Activated T-cell treated with anti-CD3 and anti-CD28 coated beads, Interleukin-2, amount 50 U/mL, for 24 hours (primary cell): ENCODE results near the gene WDR54.

Experiments used
- DNase-seq: peaks from one replicate; pipeline ENCODE4 v3.0.0-alpha.2; 2020
- H3K27ac Mint-ChIP-seq: 2 replicates; pipeline ENCODE4 v1.8.0; 2020; ENCODE audit warnings: mild to moderate bottlenecking, mixed read lengths
- H3K27me3 Mint-ChIP-seq: 2 replicates; pipeline ENCODE4 v1.8.0; 2020; ENCODE audit warnings: mixed read lengths
- H3K36me3 Mint-ChIP-seq: 2 replicates; pipeline ENCODE4 v1.8.0; 2020; ENCODE audit warnings: low read depth, mixed read lengths
- H3K4me1 Mint-ChIP-seq: 2 replicates; pipeline ENCODE4 v1.8.0; 2020; ENCODE audit warnings: low read depth, mixed read lengths
- H3K4me3 Mint-ChIP-seq: 2 replicates; pipeline ENCODE4 v1.8.0; 2020; ENCODE audit warnings: mild to moderate bottlenecking, moderate library complexity, mixed read lengths
- H3K9me3 Mint-ChIP-seq: 2 replicates; pipeline ENCODE4 v1.8.0; 2020; ENCODE audit warnings: mixed read lengths

Gene WDR54

DNA sequence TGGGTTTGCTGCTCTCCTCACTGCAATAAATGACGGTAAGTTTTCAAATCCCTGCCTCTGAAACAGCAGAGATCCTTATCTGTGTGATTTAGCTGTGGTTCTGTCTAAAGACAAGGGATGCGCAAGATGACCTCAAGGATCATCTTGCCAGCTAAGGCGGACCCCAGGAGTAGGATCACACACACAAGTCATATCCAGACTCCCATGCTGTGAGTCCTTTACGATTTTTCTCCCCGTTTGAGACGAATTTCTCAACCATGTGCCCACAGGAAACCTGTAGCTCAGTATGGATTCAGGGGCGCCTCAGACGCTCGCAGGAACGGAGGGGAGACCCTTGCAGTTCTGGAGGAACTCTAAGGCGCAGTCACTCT lies 30.3 kb upstream of the WDR54 start:
- H3K4me3 Mint-ChIP-seq: no peak overlapping the region
- H3K27ac Mint-ChIP-seq: peak overlapping the region; percentile 100
- H3K27me3 Mint-ChIP-seq: peaks cover 5% of the 10 kb centered on the region
- DNase-seq: no peak
- H3K9me3 Mint-ChIP-seq: no peaks in the 10 kb centered on the region
- H3K36me3 Mint-ChIP-seq: peaks cover 6% of the 10 kb centered on the region
- H3K4me1 Mint-ChIP-seq: peaks cover 7% of the 10 kb centered on the region

DNA sequence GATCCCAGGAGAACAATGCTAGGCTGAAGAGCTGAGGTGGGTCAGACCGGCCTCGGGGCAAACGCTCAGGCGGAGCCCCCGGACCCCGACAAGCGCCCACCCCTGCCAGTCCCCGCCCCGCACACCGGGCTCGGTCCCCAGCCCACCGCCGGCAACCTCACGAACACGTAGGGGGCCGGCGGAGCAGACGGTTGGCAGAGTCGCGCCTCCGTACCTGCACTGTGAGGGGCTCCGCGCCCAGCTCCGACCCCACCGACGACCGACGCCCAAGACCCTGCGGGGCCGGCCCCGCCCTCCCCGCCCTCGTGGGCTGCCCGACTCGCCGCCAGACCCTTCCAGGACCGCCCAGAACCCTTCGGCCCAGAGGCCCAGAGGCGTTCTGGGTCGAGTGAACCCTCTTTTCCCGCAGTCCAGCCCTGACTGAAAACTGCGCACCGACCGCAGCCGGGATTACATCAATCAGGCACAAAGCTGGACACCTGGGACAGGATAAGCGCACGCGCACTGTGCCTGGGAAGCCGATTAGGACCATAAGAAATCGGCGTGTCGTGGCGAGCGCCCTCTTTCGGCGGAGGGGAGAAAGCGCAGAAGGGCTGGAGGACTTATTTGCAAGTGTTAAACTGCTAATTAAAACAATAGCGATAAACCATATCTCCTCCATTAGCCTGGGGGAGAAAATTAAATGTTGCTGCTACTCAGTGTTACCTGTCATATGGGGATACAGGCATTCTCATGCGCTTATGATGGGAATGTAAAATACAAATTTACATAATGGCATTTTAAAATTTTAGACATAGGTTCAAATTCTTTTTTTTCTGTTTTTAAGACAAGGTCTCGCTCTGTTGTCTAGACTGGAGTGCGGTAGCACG lies 29.7 kb upstream of the WDR54 start:
- Mint-ChIP-seq H3K27ac (peak overlapping the region; percentile 100), H3K9me3 (no peaks in the 10 kb centered on the region), H3K4me3 (no peak overlapping the region), H3K27me3 (peaks cover 5% of the 10 kb centered on the region), H3K4me1 (peaks cover 7% of the 10 kb centered on the region), H3K36me3 (peaks cover 6% of the 10 kb centered on the region)
- peak; percentile 98 for DNase-seq

- H3K36me3 Mint-ChIP-seq: peaks cover 6% of the 10 kb centered on the region
- peaks cover 7% of the 10 kb centered on the region for H3K4me1 Mint-ChIP-seq
- peak overlapping the region; percentile 19 for H3K27ac Mint-ChIP-seq
- H3K9me3 Mint-ChIP-seq: no peaks in the 10 kb centered on the region
- DNase-seq: no peak
- no peak overlapping the region for H3K4me3 Mint-ChIP-seq
- peaks cover 5% of the 10 kb centered on the region for H3K27me3 Mint-ChIP-seq
Observed at GRCh38 chr2:74392449-74392743, 29.1 kb upstream of the WDR54 start.

DNA sequence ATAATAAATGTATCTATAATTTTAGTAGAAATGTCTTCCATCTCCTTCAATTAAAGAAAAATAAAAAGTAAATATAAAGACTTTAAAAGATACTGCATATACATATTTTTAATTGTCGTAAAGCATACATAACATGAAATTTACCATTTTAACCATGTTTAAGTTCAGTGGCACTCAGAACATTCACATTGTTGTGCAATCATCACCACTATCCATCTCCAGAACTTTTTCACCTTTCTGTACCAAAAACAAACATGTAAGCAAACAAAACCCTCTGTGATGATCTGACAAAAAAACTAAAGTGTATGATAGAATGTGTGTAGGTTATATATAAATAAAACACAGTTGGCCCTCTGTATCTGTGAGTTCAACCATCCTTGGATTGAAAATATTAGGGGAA lies 28.0 kb upstream of the WDR54 start:
- H3K4me3 Mint-ChIP-seq: no peak overlapping the region
- H3K27me3 Mint-ChIP-seq: peaks cover 5% of the 10 kb centered on the region
- H3K36me3 Mint-ChIP-seq: peaks cover 6% of the 10 kb centered on the region
- peaks cover 7% of the 10 kb centered on the region for H3K4me1 Mint-ChIP-seq
- H3K9me3 Mint-ChIP-seq: no peaks in the 10 kb centered on the region
- DNase-seq: no peak
- no peak overlapping the region for H3K27ac Mint-ChIP-seq

GRCh38 chr2:74396149-74396548 lies 25.4 kb upstream of the WDR54 start:
- no peak for DNase-seq
- Mint-ChIP-seq H3K4me3 (no peak overlapping the region), H3K9me3 (no peaks in the 10 kb centered on the region), H3K36me3 (peaks cover 5% of the 10 kb centered on the region), H3K27me3 (peaks cover 5% of the 10 kb centered on the region), H3K27ac (no peak overlapping the region), H3K4me1 (peaks cover 5% of the 10 kb centered on the region)

- Mint-ChIP-seq H3K9me3 (no peaks in the 10 kb centered on the region), H3K27ac (no peak overlapping the region), H3K27me3 (peaks cover 4% of the 10 kb centered on the region), H3K36me3 (no peaks in the 10 kb centered on the region), H3K4me3 (no peak overlapping the region), H3K4me1 (no peaks in the 10 kb centered on the region)
- no peak for DNase-seq
Observed at GRCh38 chr2:74399785-74400184, 21.7 kb upstream of the WDR54 start.

- no peaks in the 10 kb centered on the region for H3K36me3 Mint-ChIP-seq
Observed at GRCh38 chr2:74401891-74402290, 19.6 kb upstream of the WDR54 start.

DNA sequence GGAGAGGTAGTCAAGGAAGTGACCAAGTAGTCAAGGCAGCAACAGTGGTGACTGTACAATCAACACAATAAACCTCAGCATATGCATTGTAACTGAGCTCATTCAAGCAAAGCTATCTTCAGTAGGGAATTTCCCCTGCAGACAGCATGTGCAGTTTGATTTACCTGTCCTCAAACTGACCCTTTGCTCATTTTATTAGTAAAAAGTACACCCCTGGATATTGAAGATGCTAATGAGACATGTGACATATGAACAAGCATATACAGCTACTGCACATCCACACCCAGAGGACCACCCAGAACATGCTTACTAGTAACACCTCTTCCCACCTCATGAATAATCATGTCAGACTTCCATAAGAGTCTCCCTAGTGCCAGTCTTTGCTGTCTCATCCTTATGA lies 15.5 kb upstream of the WDR54 start:
- no peaks in the 10 kb centered on the region for H3K36me3 Mint-ChIP-seq
- no peaks in the 10 kb centered on the region for H3K9me3 Mint-ChIP-seq
- H3K4me1 Mint-ChIP-seq: no peaks in the 10 kb centered on the region
- no peaks in the 10 kb centered on the region for H3K27me3 Mint-ChIP-seq
- H3K27ac Mint-ChIP-seq: no peak overlapping the region
- DNase-seq: no peak
- H3K4me3 Mint-ChIP-seq: no peak overlapping the region

More at GRCh38 chr2:74401891-74402290, 19.6 kb upstream of the WDR54 start:
- no peak for DNase-seq
- H3K27me3 Mint-ChIP-seq: no peaks in the 10 kb centered on the region
- H3K4me3 Mint-ChIP-seq: no peak overlapping the region
- H3K4me1 Mint-ChIP-seq: no peaks in the 10 kb centered on the region
- H3K27ac Mint-ChIP-seq: no peak overlapping the region
- H3K9me3 Mint-ChIP-seq: no peaks in the 10 kb centered on the region

DNA sequence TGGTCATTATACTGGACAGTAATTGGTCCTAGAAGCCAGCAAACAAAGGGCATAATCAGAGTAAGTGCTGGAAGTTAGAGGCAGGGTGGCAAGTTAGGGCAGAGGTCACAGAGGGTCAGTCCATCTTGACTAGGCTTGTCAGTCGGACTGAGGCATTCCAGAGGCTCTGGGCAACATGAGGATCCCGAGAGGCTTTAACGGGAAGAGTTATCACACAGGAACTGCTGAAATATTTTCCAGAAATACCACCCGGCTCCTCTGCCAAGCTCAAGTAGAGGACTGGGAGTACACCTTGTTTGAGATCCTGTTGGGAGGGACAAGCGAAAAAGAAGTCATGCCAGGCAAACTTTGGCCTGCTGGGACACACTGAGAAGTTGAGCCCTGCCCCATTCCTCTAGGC lies 13.8 kb upstream of the WDR54 start:
- H3K27me3 Mint-ChIP-seq: no peaks in the 10 kb centered on the region
- no peaks in the 10 kb centered on the region for H3K9me3 Mint-ChIP-seq
- no peak overlapping the region for H3K27ac Mint-ChIP-seq
- no peaks in the 10 kb centered on the region for H3K36me3 Mint-ChIP-seq
- no peak overlapping the region for H3K4me3 Mint-ChIP-seq
- no peaks in the 10 kb centered on the region for H3K4me1 Mint-ChIP-seq
- DNase-seq: no peak

GRCh38 chr2:74413001-74413698 lies 8.4 kb upstream of the WDR54 start:
- peak overlapping the region; percentile 15 for H3K27ac Mint-ChIP-seq

GRCh38 chr2:74414441-74414840 lies 7.1 kb upstream of the WDR54 start:
- H3K27ac Mint-ChIP-seq: no peak overlapping the region
- peaks cover 25% of the 10 kb centered on the region for H3K4me1 Mint-ChIP-seq
- H3K9me3 Mint-ChIP-seq: no peaks in the 10 kb centered on the region
- no peaks in the 10 kb centered on the region for H3K27me3 Mint-ChIP-seq
- H3K36me3 Mint-ChIP-seq: no peaks in the 10 kb centered on the region
- peak overlapping the region; percentile 66 for H3K4me3 Mint-ChIP-seq
- no peak for DNase-seq

More at GRCh38 chr2:74413001-74413698, 8.4 kb upstream of the WDR54 start:
- Mint-ChIP-seq H3K36me3 (no peaks in the 10 kb centered on the region), H3K9me3 (no peaks in the 10 kb centered on the region), H3K27me3 (no peaks in the 10 kb centered on the region), H3K4me3 (no peak overlapping the region), H3K4me1 (peaks cover 25% of the 10 kb centered on the region)
- DNase-seq: no peak

DNA sequence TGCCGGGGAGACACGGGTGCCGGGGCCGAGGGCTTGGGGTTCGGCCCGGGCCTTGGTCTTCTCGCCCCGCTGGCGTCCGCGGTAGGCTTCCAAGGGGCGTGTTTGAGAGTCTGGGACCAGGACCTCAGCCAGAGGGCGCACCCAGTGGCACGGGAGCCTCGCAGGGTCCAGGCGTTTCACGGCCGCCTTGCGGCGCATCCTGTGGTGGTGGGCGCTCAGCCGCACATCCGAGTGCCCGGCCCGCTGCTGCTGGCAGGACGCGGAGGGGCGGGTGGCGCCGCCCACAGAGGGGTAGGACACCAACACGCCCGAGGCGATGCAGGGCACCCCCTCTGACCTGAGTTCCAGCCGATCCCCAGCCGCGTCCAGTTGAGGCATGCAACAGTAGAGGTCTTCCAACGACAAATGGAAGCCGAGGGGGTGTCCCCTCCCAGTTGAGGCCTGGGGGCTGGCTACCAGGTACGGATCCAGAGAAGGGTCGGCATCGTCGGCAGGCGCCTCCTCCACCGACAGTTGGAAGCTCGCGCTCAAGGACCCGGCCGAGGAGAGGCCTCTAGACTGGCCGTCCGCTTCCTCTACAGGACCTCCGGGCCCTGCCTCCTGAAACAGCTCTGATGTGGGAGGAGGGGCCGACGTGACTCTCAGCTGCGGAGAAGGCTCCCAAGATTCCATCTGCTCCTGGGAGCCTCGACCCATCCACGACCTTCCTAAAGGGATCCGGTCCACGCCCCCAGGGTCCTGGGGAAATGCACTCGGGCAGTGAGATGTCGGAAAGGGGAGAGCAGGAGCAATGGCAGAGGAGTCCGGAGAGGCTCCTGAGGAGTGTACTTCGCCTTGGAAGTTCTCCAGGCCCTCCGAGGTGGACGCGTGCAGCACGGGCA lies 6.4 kb upstream of the WDR54 start:
- peak; percentile 66 for DNase-seq
- no peaks in the 10 kb centered on the region for H3K9me3 Mint-ChIP-seq
- no peaks in the 10 kb centered on the region for H3K27me3 Mint-ChIP-seq
- H3K4me1 Mint-ChIP-seq: peaks cover 28% of the 10 kb centered on the region
- no peaks in the 10 kb centered on the region for H3K36me3 Mint-ChIP-seq
- peak overlapping the region; percentile 66 for H3K4me3 Mint-ChIP-seq
- H3K27ac Mint-ChIP-seq: no peak overlapping the region

DNA sequence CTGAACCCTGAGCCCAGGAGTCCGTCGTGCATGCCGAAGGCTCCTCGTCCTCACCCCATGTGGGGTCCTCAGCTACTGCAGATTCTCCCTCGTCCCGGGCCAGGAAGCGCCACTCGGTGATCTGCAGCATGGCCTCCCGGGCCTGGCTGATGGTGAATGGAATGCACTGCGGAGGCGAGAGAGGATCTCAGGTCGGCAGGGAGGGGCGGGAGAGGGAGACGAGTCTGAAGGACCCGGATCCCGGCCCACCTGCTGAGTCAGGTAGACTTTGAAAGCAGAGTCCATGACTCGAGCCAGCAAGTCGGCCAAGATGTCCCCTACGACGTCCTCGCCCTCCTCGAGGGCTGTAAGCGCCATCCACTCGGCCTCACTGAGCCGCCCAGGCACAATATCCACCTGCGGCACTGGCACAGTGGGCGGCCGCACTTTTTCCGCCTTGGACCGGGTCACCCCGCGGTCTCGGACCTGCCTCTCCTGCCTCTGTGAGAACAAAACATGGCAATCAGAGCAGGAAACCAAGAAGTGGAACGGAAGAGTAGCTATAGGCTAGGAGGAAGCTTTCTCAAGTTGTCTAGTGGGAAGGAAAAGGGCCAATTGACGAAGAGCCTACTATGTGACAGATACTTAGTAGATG lies 5.7 kb upstream of the WDR54 start:
- DNase-seq: peak; percentile 56
- Mint-ChIP-seq H3K4me3 (peak overlapping the region; percentile 66), H3K9me3 (no peaks in the 10 kb centered on the region), H3K36me3 (no peaks in the 10 kb centered on the region), H3K27ac (peak overlapping the region; percentile 27), H3K27me3 (no peaks in the 10 kb centered on the region), H3K4me1 (peaks cover 34% of the 10 kb centered on the region)

- Mint-ChIP-seq H3K27ac (no peak overlapping the region), H3K36me3 (peaks cover 2% of the 10 kb centered on the region), H3K9me3 (no peaks in the 10 kb centered on the region)
Observed at GRCh38 chr2:74416778-74417177, 4.8 kb upstream of the WDR54 start.

More at GRCh38 chr2:74416778-74417177, 4.8 kb upstream of the WDR54 start:
- Mint-ChIP-seq H3K27me3 (no peaks in the 10 kb centered on the region), H3K4me1 (peaks cover 39% of the 10 kb centered on the region), H3K4me3 (no peak overlapping the region)
- no peak for DNase-seq
